SU-DHL-6 (cell line): ENCODE results near the gene ACAD10.

Experiments
- H2AFZ ChIP-seq: fragments of 200-600 bp; sonication (generic); 2 replicates; pipeline ENCODE4 v1.6.1; 2014; ENCODE audit warnings: low read depth, mild to moderate bottlenecking, moderate library complexity, mixed read lengths, antibody characterized with exemption, low read length; ENCODE audit not compliant: severe bottlenecking
- H3F3A ChIP-seq: fragments of 200-600 bp; shearing (Covaris generic); 2 replicates; pipeline ENCODE4 v1.6.0; 2016; ENCODE audit warnings: antibody characterized with exemption, mild to moderate bottlenecking; ENCODE audit not compliant: insufficient read depth
- H3K27ac ChIP-seq: fragments of 200-600 bp; sonication (generic); 2 replicates; pipeline ENCODE4 v1.5.1; 2016; ENCODE audit warnings: low read depth, mild to moderate bottlenecking, low read length, moderate library complexity, mixed read lengths
- H3K27me3 ChIP-seq: fragments of 200-600 bp; sonication (generic), shearing (Covaris generic); 2 replicates; pipeline ENCODE4 v1.6.0; 2014; ENCODE audit warnings: mild to moderate bottlenecking, low read length
- H3K36me3 ChIP-seq: fragments of 200-600 bp; sonication (generic); 2 replicates; pipeline ENCODE4 v1.6.1; 2014; ENCODE audit warnings: mild to moderate bottlenecking, low read length, mixed read lengths
- H3K4me2 ChIP-seq: fragments of 300-600, 200-600 bp; shearing (Covaris generic), sonication (generic); 2 replicates; pipeline ENCODE4 v1.6.0; 2014; ENCODE audit warnings: low read length, low read depth, mild to moderate bottlenecking; ENCODE audit not compliant: poor library complexity, severe bottlenecking
- H3K4me3 ChIP-seq: fragments of 200-600 bp; sonication (generic); 2 replicates; pipeline ENCODE4 v1.5.1; 2014; ENCODE audit warnings: antibody characterized with exemption, low read length, mild to moderate bottlenecking, mixed read lengths; ENCODE audit not compliant: insufficient read depth, poor library complexity, severe bottlenecking
- H3K79me2 ChIP-seq: fragments of 200-600 bp; sonication (generic); 2 replicates; pipeline ENCODE4 v1.6.1; 2014; ENCODE audit warnings: mild to moderate bottlenecking, low read length, moderate library complexity; ENCODE audit not compliant: insufficient read depth
- H3K9ac ChIP-seq: fragments of 200-600 bp; sonication (generic); 2 replicates; pipeline ENCODE4 v1.7.0; 2014; ENCODE audit warnings: mild to moderate bottlenecking, low read length
- H3K9me2 ChIP-seq: fragments of 200-600 bp; sonication (generic); replicated peaks from 2 replicates; pipeline ENCODE4 v1.6.1; 2014; ENCODE audit warnings: low read length; ENCODE audit not compliant: insufficient read depth
- H3K9me3 ChIP-seq: fragments of 200-600 bp; sonication (generic); 2 replicates; pipeline ENCODE4 v1.6.1; 2014; ENCODE audit warnings: low read length, mixed read lengths; ENCODE audit not compliant: insufficient read depth
- H4K20me1 ChIP-seq: fragments of 200-600 bp; sonication (generic); 2 replicates; pipeline ENCODE4 v1.6.1; 2014; ENCODE audit warnings: low read depth, mild to moderate bottlenecking, antibody characterized with exemption, low read length, moderate library complexity, mixed read lengths
- CTCF ChIP-seq: fragments of 200-600 bp; sonication (generic); IDR thresholded peaks from one replicate; pipeline ENCODE4 v1.5.1; 2017; ENCODE audit warnings: antibody characterized with exemption, mild to moderate bottlenecking, low read length, moderate library complexity; ENCODE audit not compliant: insufficient read depth, poor library complexity, severe bottlenecking
- EZH2phosphoT487 ChIP-seq: fragments of 200-600 bp; sonication (generic), shearing (Covaris generic); conservative IDR thresholded peaks from 2 replicates; pipeline ENCODE4 v1.6.1; 2018; ENCODE audit warnings: mild to moderate bottlenecking, antibody characterized with exemption, low read length, moderate library complexity, mixed read lengths

Gene ACAD10

DNA sequence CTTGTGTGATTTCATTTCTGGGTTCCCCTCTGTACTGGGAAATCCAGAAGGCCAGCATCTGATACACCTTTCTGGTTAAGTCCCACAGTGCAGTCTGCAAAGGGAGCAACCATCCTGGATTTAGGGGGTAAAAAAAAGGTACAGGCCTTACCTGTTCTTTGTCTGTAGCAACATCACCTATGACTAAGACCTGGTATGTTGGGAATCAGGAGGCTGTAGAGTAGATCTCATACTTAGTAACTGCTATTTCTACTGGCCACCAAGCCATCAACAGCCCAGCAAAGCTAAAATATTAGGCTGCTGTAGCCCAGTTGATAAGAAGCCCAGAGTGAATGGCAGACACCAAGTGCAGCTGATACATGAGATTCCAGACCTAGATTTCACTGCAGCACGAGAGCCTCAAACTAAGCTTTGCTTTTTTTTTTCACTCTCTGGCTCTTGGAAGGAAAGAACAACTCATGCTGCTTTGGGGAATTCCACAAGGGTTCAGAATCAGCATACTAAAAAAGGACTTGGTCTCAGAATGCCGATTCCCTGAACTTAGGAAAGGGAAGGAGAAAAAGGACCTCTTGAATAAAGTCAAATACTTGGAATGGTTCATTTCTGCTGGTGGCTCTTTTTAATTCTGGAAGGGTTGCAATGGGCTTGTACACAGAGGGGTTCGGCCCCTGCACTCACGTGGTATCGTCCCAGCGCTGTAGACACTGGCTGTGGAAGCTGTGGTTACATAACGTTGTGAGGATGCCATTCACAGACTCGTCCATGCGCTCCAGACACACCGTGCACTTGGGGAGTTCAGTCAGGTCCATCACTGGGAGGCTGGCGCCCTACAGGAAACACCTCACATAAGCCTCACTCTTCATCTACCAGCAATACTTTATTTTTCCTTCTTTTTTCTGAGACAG lies 20.6 kb upstream of the ACAD10 start:
- Histone ChIP-seq H4K20me1 (no peaks in the 10 kb centered on the region), H3K9me2 (no peaks in the 10 kb centered on the region), H3K36me3 (peaks cover 9% of the 10 kb centered on the region; the same call in 1 of the 2 replicates), H3K4me2 (no peak overlapping the region), H3K9me3 (no peaks in the 10 kb centered on the region), H3K79me2 (no peaks in the 10 kb centered on the region), H3K9ac (no peak overlapping the region), H3K27me3 (no peaks in the 10 kb centered on the region), H2AFZ (no peak overlapping the region), H3K27ac (no peak overlapping the region), H3K4me3 (no peak overlapping the region), H3F3A (no peaks in the 10 kb centered on the region)
- TF ChIP-seq CTCF (no peak), EZH2phosphoT487 (no peak)

DNA sequence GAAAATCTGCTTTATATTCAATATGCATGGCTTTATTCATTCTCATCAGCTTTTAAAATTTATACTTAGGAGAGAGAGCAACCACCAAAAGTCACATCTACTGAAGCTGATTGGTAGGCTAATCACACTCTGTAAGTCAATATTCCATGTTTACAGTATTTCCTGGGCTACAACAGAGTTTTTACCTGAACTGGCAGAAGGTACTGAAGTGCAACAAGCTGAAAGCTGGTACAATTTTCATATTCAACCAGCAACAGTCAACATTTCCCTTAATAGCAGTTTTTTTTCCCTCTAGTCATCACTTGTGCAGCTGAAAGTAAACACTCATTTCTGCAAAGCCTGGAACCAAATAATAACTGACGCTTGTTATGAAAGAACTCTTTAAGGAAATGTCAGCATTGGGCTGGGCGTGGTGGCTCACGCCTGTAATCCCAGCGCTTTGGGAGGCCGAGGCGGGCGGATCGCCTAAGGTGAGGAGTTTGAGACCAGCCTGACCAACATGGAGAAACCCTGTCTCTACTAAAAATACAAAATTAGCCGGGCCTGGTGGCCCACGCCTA lies 13.0 kb upstream of the ACAD10 start:
- no peak overlapping the region for H3K9ac ChIP-seq
- H3K36me3 ChIP-seq, result peaks cover 14% of the 10 kb centered on the region; the same call in 1 of the 2 replicates
- H3K4me3 ChIP-seq, result no peak overlapping the region
- H3K9me3 ChIP-seq, result no peaks in the 10 kb centered on the region
- no peaks in the 10 kb centered on the region for H3K79me2 ChIP-seq
- no peaks in the 10 kb centered on the region for H4K20me1 ChIP-seq
- H3K9me2 ChIP-seq, result no peaks in the 10 kb centered on the region
- no peak overlapping the region for H2AFZ ChIP-seq
- no peak overlapping the region for H3K4me2 ChIP-seq
- TF ChIP-seq EZH2phosphoT487, result no peak
- no peak for TF ChIP-seq CTCF
- H3K27ac ChIP-seq, result no peak overlapping the region
- no peaks in the 10 kb centered on the region for H3F3A ChIP-seq
- no peaks in the 10 kb centered on the region for H3K27me3 ChIP-seq

- H3K36me3 ChIP-seq, result peaks cover 14% of the 10 kb centered on the region; the same call in 1 of the 2 replicates
- H3K27ac ChIP-seq, result no peak overlapping the region
- H3K9ac ChIP-seq, result no peak overlapping the region
- no peaks in the 10 kb centered on the region for H3K79me2 ChIP-seq
- no peaks in the 10 kb centered on the region for H3F3A ChIP-seq
- no peaks in the 10 kb centered on the region for H3K9me3 ChIP-seq
- H3K4me2 ChIP-seq, result no peak overlapping the region
- TF ChIP-seq CTCF, result peak; percentile 45
- TF ChIP-seq EZH2phosphoT487, result no peak
- no peak overlapping the region for H3K4me3 ChIP-seq
- H2AFZ ChIP-seq, result no peak overlapping the region
- H3K27me3 ChIP-seq, result no peaks in the 10 kb centered on the region
- H3K9me2 ChIP-seq, result no peaks in the 10 kb centered on the region
- H4K20me1 ChIP-seq, result no peaks in the 10 kb centered on the region
Observed at GRCh38 chr12:111673503-111673902, 12.3 kb upstream of the ACAD10 start.
